Activated CD8-positive, alpha-beta memory T cell treated with anti-CD3 and anti-CD28 coated beads, Interleukin-2, amount 50 U/mL, for 4 hours (primary cell): Measurements from ENCODE around the gene SLC25A14.
"Not testable (repeated sequence)": the region's sequence is repeated elsewhere in the genome, so short reads cannot be mapped to it uniquely, and the experiment has no call there.

ENCODE experiments used
- DNase-seq: peaks from one replicate; pipeline ENCODE4 v3.0.0-alpha.2; 2020

Gene SLC25A14

GRCh38 chrX:130339408-130340222, at the start of gene SLC25A14:
TSS of gene SLC25A14 (plus strand) at chrX:130339919. CDS start at chrX:130340279, 360 bp downstream.
- DNase-seq: peak; percentile 61

- DNase-seq: no peak
These were observed 44.0 kb upstream of the SLC25A14 start for GRCh38 chrX:130295519-130296296.

- no peak for DNase-seq
These were observed 43.4 kb upstream of the SLC25A14 start for GRCh38 chrX:130296297-130296678.

- no peak for DNase-seq
These were observed 43.0 kb upstream of the SLC25A14 start for GRCh38 chrX:130296743-130297142.

- DNase-seq: no peak
These were observed 40.3 kb upstream of the SLC25A14 start for GRCh38 chrX:130299279-130300009.

GRCh38 chrX:130300010-130300282, 39.8 kb upstream of the SLC25A14 start:
- no peak for DNase-seq

- DNase-seq: no peak
These were observed 38.3 kb upstream of the SLC25A14 start for GRCh38 chrX:130301405-130301804.

GRCh38 chrX:130301977-130302376, 37.7 kb upstream of the SLC25A14 start:
- DNase-seq: no peak

- no peak for DNase-seq
These were observed 34.9 kb upstream of the SLC25A14 start for GRCh38 chrX:130304587-130305368.

- not testable (repeated sequence) for DNase-seq
These were observed 19.8 kb upstream of the SLC25A14 start for GRCh38 chrX:130319886-130320285.

- DNase-seq: no peak
These were observed 18.2 kb upstream of the SLC25A14 start for GRCh38 chrX:130321550-130321949.

GRCh38 chrX:130330146-130330545, 9.6 kb upstream of the SLC25A14 start:
- DNase-seq: no peak

GRCh38 chrX:130330706-130331105, 9.0 kb upstream of the SLC25A14 start:
- DNase-seq: peak; percentile 22

GRCh38 chrX:130336531-130336930, 3.2 kb upstream of the SLC25A14 start:
- no peak for DNase-seq

GRCh38 chrX:130338869-130339268, 850 bp upstream of the SLC25A14 start:
- DNase-seq: not testable (repeated sequence)

GRCh38 chrX:130340271-130340670, 552 bp downstream of the SLC25A14 start:
- DNase-seq: no peak

- no peak for DNase-seq
These were observed 3.7 kb downstream of the SLC25A14 start for GRCh38 chrX:130343411-130343810.

GRCh38 chrX:130347321-130347720, 7.6 kb downstream of the SLC25A14 start:
- DNase-seq: no peak

GRCh38 chrX:130351567-130351966, 11.8 kb downstream of the SLC25A14 start:
- DNase-seq: no peak

GRCh38 chrX:130352050-130352449, 12.3 kb downstream of the SLC25A14 start:
- not testable (repeated sequence) for DNase-seq

- DNase-seq: no peak
These were observed 36.4 kb downstream of the SLC25A14 start for GRCh38 chrX:130376077-130376476.

- no peak for DNase-seq
These were observed 38.4 kb downstream of the SLC25A14 start for GRCh38 chrX:130378024-130378669.
